Stomach (tissue), 9 donors: ENCODE data around the gene FBXL14. TPM values are rescaled to one million over a fixed set of nuclear protein-coding genes. Genes with fewer than 3 reads are reported as not detected.
A peak's percentile ranks its signal among the peaks of the same experiment; 100 is the strongest.

Experiments used
- DNase-seq, 2 donors: peaks; one replicate each; pipeline versions ENCODE4 v3.0.0 to v3.0.0-alpha.2; 2013 to 2019
- H3K27ac ChIP-seq, 5 donors: fragments of 200-600 bp in 4 of 5; sonication (generic) in 4 of 5; one replicate each; pipeline ENCODE4 v1.5.1; 2013 to 2019; ENCODE audit warnings: mild to moderate bottlenecking in 1 of 5, moderate library complexity in 1 of 5
- H3K27me3 ChIP-seq, 3 donors: fragments of 200-600 bp; sonication (generic); one replicate each; pipeline ENCODE4 v1.5.1; 2017 to 2019; ENCODE audit warnings: mixed run types in 1 of 3
- H3K36me3 ChIP-seq, 4 donors: fragments of 200-600 bp; sonication (generic); 1 replicate in 3 of 4; 2 replicates in 1 of 4; pipeline ENCODE4 v1.5.1; 2016 to 2019
- H3K4me1 ChIP-seq, 4 donors: fragments of 200-600 bp; sonication (generic); one replicate each; pipeline ENCODE4 v1.5.1; 2016 to 2019
- H3K4me3 ChIP-seq, 4 donors: fragments of 200-600 bp; sonication (generic) in 3 of 4; one replicate each; pipeline ENCODE4 v1.5.1; 2016 to 2019; ENCODE audit warnings: mild to moderate bottlenecking in 1 of 4
- H3K9me3 ChIP-seq, 4 donors: fragments of 200-600 bp; sonication (generic); one replicate each; pipeline ENCODE4 v1.5.1; 2016 to 2019
- EP300 ChIP-seq: sonication (generic); formaldehyde crosslinking; IDR thresholded peaks from one replicate; pipeline ENCODE4 v1.6.1; 2017; ENCODE audit warnings: antibody characterized with exemption
- POLR2A ChIP-seq, 4 donors: fragments of 450-650 bp; IDR thresholded peaks; one replicate each; pipeline ENCODE4 v1.6.1; 2016; ENCODE audit warnings: antibody characterized with exemption in 4 of 4, control low read depth in 2 of 4, mild to moderate bottlenecking in 1 of 4, moderate library complexity in 1 of 4
- POLR2AphosphoS5 ChIP-seq, 3 donors: sonication (generic); formaldehyde crosslinking; IDR thresholded peaks; one replicate each; pipeline ENCODE4 v1.6.1; 2016; ENCODE audit warnings: antibody characterized with exemption in 3 of 3
- whole genome bisulfite sequencing, 5 donors: extraction: QIAGEN DNeasy Blood & Tissue Kit in 3 of 5; methylation state at CpG; one replicate each; pipeline versions ENCODE4 v1.1.5 to v1.1.7; 2013 to 2018; 5-methylcytosine and 5-hydroxymethylcytosine counted together
- intact Hi-C: fragments of 100-400 bp; cut with DNase I; formaldehyde crosslinking; loops from one replicate; pipeline ENCODE4 v1.15.1; 2023; ENCODE audit warnings: low total_unique reads
- polyA plus RNA-seq, 3 donors: library from polyadenylated mRNA; stranded (reverse); fragments of 200-250 nt; gene quantifications; one replicate each; pipeline ENCODE4 v1.2.3, GENCODE V29; 2013
- total RNA-seq, 5 donors: library from RNA; depleted of rRNA; stranded (reverse); fragments of >200 nt; gene quantifications; one replicate each; pipeline versions ENCODE4 v1.1.0 to v1.2.3, GENCODE V29; 2014 to 2016
- TF ChIP-seq, protein P1 (sequence below), 7 experiments: fragments of 450-650 bp in 4 of 7; fragments of 200-600 bp in 3 of 7; sonication (generic) in 3 of 7; IDR thresholded peaks; one replicate each; pipeline ENCODE4 v1.5.1; 2016 to 2019; ENCODE audit warnings: antibody characterized with exemption in 7 of 7, control low read depth in 2 of 7, mild to moderate bottlenecking in 1 of 7
- donor health status: healthy with polysubstance abuse.
- donor health status: Bipolar disorder and iron deficiency.
- donor health status: healthy.

FBXL14 gene
- total and polyA plus RNA-seq, 8 donors = 2.6 to 36.2 (median 7.9) TPM; not detected in 1

DNA sequence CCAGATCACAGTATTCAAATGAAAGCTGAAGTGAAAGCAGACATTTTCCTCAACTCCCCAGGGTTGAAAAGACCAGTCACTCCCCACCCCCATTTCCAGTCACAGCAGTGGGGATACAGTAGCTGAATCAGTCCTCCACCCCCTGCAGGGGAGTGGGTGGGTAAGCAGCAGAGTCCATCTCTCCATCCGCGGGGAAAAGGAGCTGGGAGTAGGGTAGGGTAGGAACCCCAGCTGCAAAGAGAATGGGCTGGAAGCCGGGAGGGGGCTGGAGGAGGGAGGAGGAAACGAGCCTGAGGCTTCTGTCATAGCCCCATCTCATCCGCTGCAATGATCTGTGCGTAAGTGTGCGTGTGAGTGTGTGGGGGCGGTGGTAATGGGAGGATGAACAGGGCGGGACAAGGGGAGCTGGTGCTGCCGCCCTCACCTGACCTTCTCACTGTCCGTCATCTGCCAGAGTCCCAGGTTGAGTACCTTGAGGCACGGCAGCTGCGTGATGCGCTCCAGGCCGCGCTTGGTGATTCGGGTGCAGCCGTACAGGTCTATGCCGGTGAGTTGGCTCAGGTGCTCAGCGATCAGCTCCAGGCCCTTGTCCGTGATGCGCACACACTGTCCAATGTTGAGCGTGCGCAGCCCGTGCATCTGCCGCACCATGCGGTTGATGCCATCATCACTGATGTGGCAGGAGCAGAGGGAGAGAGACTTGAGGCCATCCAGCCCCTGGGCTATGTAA is 1.8 kb downstream of the FBXL14 start:
- no peaks in the 10 kb centered on the region for H3K9me3 ChIP-seq
- H3K36me3 ChIP-seq = no peaks in the 10 kb centered on the region
- intact Hi-C loops = no loop called here
- 5 to 20% (median 8%) methylated on average over 16 to 27 of the region's 27 CpGs for WGBS, 5 donors
- TF ChIP-seq, protein P1, sequence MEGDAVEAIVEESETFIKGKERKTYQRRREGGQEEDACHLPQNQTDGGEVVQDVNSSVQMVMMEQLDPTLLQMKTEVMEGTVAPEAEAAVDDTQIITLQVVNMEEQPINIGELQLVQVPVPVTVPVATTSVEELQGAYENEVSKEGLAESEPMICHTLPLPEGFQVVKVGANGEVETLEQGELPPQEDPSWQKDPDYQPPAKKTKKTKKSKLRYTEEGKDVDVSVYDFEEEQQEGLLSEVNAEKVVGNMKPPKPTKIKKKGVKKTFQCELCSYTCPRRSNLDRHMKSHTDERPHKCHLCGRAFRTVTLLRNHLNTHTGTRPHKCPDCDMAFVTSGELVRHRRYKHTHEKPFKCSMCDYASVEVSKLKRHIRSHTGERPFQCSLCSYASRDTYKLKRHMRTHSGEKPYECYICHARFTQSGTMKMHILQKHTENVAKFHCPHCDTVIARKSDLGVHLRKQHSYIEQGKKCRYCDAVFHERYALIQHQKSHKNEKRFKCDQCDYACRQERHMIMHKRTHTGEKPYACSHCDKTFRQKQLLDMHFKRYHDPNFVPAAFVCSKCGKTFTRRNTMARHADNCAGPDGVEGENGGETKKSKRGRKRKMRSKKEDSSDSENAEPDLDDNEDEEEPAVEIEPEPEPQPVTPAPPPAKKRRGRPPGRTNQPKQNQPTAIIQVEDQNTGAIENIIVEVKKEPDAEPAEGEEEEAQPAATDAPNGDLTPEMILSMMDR (IDR thresholded peaks at IDR 0.05) = no peak
- TF ChIP-seq POLR2AphosphoS5 (IDR thresholded peaks at IDR 0.05) (no peak), EP300 (no peak), POLR2A (IDR thresholded peaks at IDR 0.05) (no peak)
- DNase-seq = peak in 1 of 2 donors; percentile 75
- peak overlapping the region; percentile 30 to 100 (median 93) for H3K27ac ChIP-seq
- H3K27me3 ChIP-seq = no peaks in the 10 kb centered on the region
- H3K4me1 ChIP-seq = peaks cover 46 to 74% (median 64%) of the 10 kb centered on the region in 4 donors
- H3K4me3 ChIP-seq = peak overlapping the region; percentile 82 to 98 (median 88)

GRCh38 chr12:1591543-1591942 is 2.8 kb downstream of the FBXL14 start:
- no peak for DNase-seq
- Histone ChIP-seq H3K4me1 (peaks cover 49 to 79% (median 66%) of the 10 kb centered on the region in 4 donors), H3K36me3 (peaks cover 0 to 4% (median 0%) of the 10 kb centered on the region in 4 donors), H3K4me3 (peak overlapping the region; percentile 82 to 98 (median 88)), H3K27ac (peak overlapping the region in 4 of 5 donors; percentile 24 to 100 (median 84)), H3K9me3 (no peaks in the 10 kb centered on the region), H3K27me3 (no peaks in the 10 kb centered on the region)
- WGBS, 5 donors = 11 to 24% (median 16%) methylated on average over 4 of the region's 4 CpGs
- TF ChIP-seq, protein P1 (IDR thresholded peaks at IDR 0.05) = no peak
- TF ChIP-seq EP300 = no peak
- no peak for TF ChIP-seq POLR2AphosphoS5 (IDR thresholded peaks at IDR 0.05)
- TF ChIP-seq POLR2A (IDR thresholded peaks at IDR 0.05) = no peak
- intact Hi-C loops = no loop called here

DNA sequence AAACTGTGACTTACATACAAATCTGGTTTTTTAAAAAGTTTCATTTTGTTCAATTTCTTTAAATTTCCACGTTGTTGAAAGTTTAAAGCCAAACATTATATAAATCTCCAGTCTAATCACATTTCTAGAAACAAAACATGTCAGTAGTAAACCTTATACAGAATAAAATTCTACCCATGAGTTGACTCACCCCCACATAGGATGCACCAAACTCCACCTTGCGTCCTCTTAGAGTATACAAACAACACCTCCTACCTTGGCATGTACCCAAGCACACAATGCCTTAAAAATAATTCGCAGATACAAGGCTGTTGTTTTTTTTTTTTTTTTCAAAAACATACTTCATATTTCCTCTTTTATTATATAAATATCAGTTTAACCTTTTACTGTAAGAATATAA is 3.3 kb downstream of the FBXL14 start:
- DNase-seq = peak in 1 of 2 donors; percentile 60
- Histone ChIP-seq H3K9me3 (no peaks in the 10 kb centered on the region), H3K27me3 (no peaks in the 10 kb centered on the region), H3K4me1 (peaks cover 49 to 78% (median 66%) of the 10 kb centered on the region in 4 donors), H3K36me3 (peaks cover 0 to 9% (median 0%) of the 10 kb centered on the region in 4 donors), H3K27ac (peak overlapping the region in 4 of 5 donors; percentile 70 to 93 (median 80)), H3K4me3 (peak overlapping the region; percentile 29 to 98 (median 88))
- 8 to 11% (median 9%) methylated on average over 3 of the region's 3 CpGs for WGBS, 5 donors
- intact Hi-C loops = no loop called here
- no peak for TF ChIP-seq EP300
- TF ChIP-seq POLR2AphosphoS5 (IDR thresholded peaks at IDR 0.05) = no peak
- TF ChIP-seq, protein P1 (IDR thresholded peaks at IDR 0.05) = no peak
- TF ChIP-seq POLR2A (IDR thresholded peaks at IDR 0.05) = no peak

- TF ChIP-seq EP300 (no peak), POLR2AphosphoS5 (IDR thresholded peaks at IDR 0.05) (peak in 1 of 3 donors; percentile 33)
- H3K4me3 ChIP-seq = peak overlapping the region; percentile 29 to 98 (median 88)
- WGBS, 5 donors = 15 to 30% (median 18%) methylated on average over 12 of the region's 12 CpGs
- no peaks in the 10 kb centered on the region for H3K27me3 ChIP-seq
- H3K36me3 ChIP-seq = peaks cover 0 to 14% (median 0%) of the 10 kb centered on the region in 4 donors
- H3K4me1 ChIP-seq = peaks cover 47 to 71% (median 60%) of the 10 kb centered on the region in 4 donors
- intact Hi-C loops = no loop called here
- DNase-seq = peak in 1 of 2 donors; percentile 59
- H3K9me3 ChIP-seq = no peaks in the 10 kb centered on the region
- peak overlapping the region; percentile 70 to 93 (median 78) for H3K27ac ChIP-seq
These were observed 4.0 kb downstream of the FBXL14 start for GRCh38 chr12:1590221-1590979.
